K562 (cell line): ENCODE data around the gene ADI1. TPM values are rescaled to one million over a fixed set of nuclear protein-coding genes. Genes with fewer than 3 reads are reported as not detected.

ENCODE experiments used
- ATAC-seq: fragments of 200-7000 bp; cut with Tn5 transposase; 3 replicates; pipeline ENCODE4 v1.9.1; 2020; ENCODE audit warnings: moderate library complexity
- BruUV-seq: library from RNA; stranded (reverse); fragments of 400-500 nt; replicated peaks from 2 replicates; lab custom pipeline; 2021; lab: Mats Ljungman, UMichigan
- CTCF ChIA-PET: fragments of 300-600 bp; formaldehyde crosslinking; extraction: SDS; loops from one replicate; lab custom pipeline; 2021; ENCODE audit warnings: low intra/inter-chr PET ratio; lab: Yijun Ruan, JAX
- POLR2A ChIA-PET: fragments of 300-600, 350-650 bp; sonication (Branson Sonifier 250); formaldehyde crosslinking; extraction: SDS; loops from one replicate; lab custom pipeline; 2021; ENCODE audit warnings: antibody characterized with exemption, inconsistent platforms; lab: Yijun Ruan, JAX
- DNase-seq, 4 experiments: peaks; one replicate each; pipeline versions ENCODE4 v3.0.0 to v3.0.0-alpha.2; 2011 to 2018; ENCODE audit warnings: low spot score in 3 of 4, mixed read lengths in 3 of 4; ENCODE audit errors: extremely low read depth in 1 of 4
- FAIRE-seq: peaks from 2 replicates; lab custom pipeline; 2011; peaks lifted over from hg19 to GRCh38; lab: Jason Lieb, UNC
- H2AFZ ChIP-seq: 2 replicates; pipeline ENCODE4 v1.6.0; 2011; ENCODE audit warnings: low read depth, low read length, control low read depth, inconsistent platforms
- H3K27ac ChIP-seq: fragments of 200-600 bp; 3 replicates; pipeline ENCODE4 v1.8.0; 2011; ENCODE audit warnings: low read depth, mild to moderate bottlenecking, control low read depth, inconsistent platforms, low read length, moderate library complexity, mixed read lengths; ENCODE audit errors: extremely low read depth
- H3K27me3 ChIP-seq, 2 experiments: fragments of 300-600 bp in 1 of 2; 2 replicates in 1 of 2; 3 replicates in 1 of 2; pipeline versions ENCODE4 v1.6.0 to v1.8.0; 2011; ENCODE audit warnings: inconsistent platforms in 2 of 2, low read length in 2 of 2, mild to moderate bottlenecking in 1 of 2, mixed read lengths in 1 of 2, moderate library complexity in 1 of 2; ENCODE audit not compliant: control insufficient read depth in 2 of 2, insufficient read depth in 2 of 2
- H3K36me3 ChIP-seq: fragments of 300-600 bp; 3 replicates; pipeline ENCODE4 v1.8.0; 2011; ENCODE audit warnings: mild to moderate bottlenecking, low read length, inconsistent platforms; ENCODE audit not compliant: control insufficient read depth, insufficient read depth
- H3K4me1 ChIP-seq, 2 experiments: fragments of 200-600 bp in 1 of 2; replicated peaks in 1 of 2; 2 replicates in 1 of 2; 3 replicates in 1 of 2; pipeline versions ENCODE4 v1.5.1 to v1.8.0; 2011; ENCODE audit warnings: inconsistent platforms in 2 of 2, low read length in 2 of 2, mild to moderate bottlenecking in 1 of 2, mixed read lengths in 1 of 2, moderate library complexity in 1 of 2; ENCODE audit not compliant: control insufficient read depth in 2 of 2, insufficient read depth in 2 of 2
- H3K4me2 ChIP-seq: 2 replicates; pipeline ENCODE4 v1.6.1; 2011; ENCODE audit warnings: low read length, control low read depth, inconsistent platforms, mixed read lengths; ENCODE audit not compliant: insufficient read depth
- H3K4me3 ChIP-seq: fragments of 200-600 bp; sonication (generic), shearing (Covaris generic); 2 replicates; pipeline ENCODE4 v1.5.1; 2016; ENCODE audit warnings: control low read depth, inconsistent platforms
- H3K79me2 ChIP-seq: fragments of 200-600 bp; 3 replicates; pipeline ENCODE4 v1.8.0; 2011; ENCODE audit warnings: low read length, inconsistent platforms; ENCODE audit not compliant: control insufficient read depth, insufficient read depth
- H3K9ac ChIP-seq, 2 experiments: 2 replicates each; pipeline versions ENCODE4 v1.6.0 to v1.6.1; 2011; ENCODE audit warnings: low read depth in 2 of 2, low read length in 2 of 2, control low read depth in 1 of 2, inconsistent platforms in 1 of 2, mild to moderate bottlenecking in 1 of 2, mixed read lengths in 1 of 2; ENCODE audit not compliant: insufficient read depth in 1 of 2
- H3K9me1 ChIP-seq: one replicate; pipeline ENCODE4 v1.6.0; 2011; ENCODE audit warnings: inconsistent platforms, mild to moderate bottlenecking, low read length, moderate library complexity; ENCODE audit not compliant: control insufficient read depth, insufficient read depth
- H3K9me3 ChIP-seq: replicated peaks from 2 replicates; pipeline ENCODE4 v1.5.1; 2011; ENCODE audit warnings: low read depth, low read length, inconsistent platforms; ENCODE audit not compliant: control insufficient read depth, insufficient read depth
- H4K20me1 ChIP-seq: replicated peaks from 2 replicates; pipeline ENCODE4 v1.6.1; 2011; ENCODE audit warnings: low read length, inconsistent platforms, mixed read lengths; ENCODE audit not compliant: control insufficient read depth, insufficient read depth
- CREB3L1 ChIP-seq: fragments of 450-650 bp; IDR thresholded peaks from 2 replicates; pipeline ENCODE4 v1.6.1; 2014; ENCODE audit warnings: low read depth, mild to moderate bottlenecking, moderate library complexity, borderline replicate concordance
- HLTF ChIP-seq: fragments of 450-650 bp; IDR thresholded peaks from 2 replicates; pipeline ENCODE4 v1.6.1; 2016
- MCM7 ChIP-seq, 2 experiments: fragments of 450-650 bp; IDR thresholded peaks; 2 replicates each; pipeline ENCODE4 v1.6.1; 2016 to 2018
- MEF2A ChIP-seq: IDR thresholded peaks from 2 replicates; pipeline ENCODE4 v1.6.1; 2011; ENCODE audit warnings: low read depth, mild to moderate bottlenecking, low read length, moderate library complexity; ENCODE audit not compliant: control insufficient read depth
- POLR2AphosphoS2 ChIP-seq: IDR thresholded peaks from 2 replicates; pipeline ENCODE4 v1.6.1; 2012; ENCODE audit warnings: low read length, improper control_type of control experiment
- SAFB ChIP-seq: fragments of 200-400 bp; formaldehyde crosslinking; IDR thresholded peaks from 2 replicates; pipeline ENCODE4 v1.6.1; 2017; ENCODE audit warnings: low read depth, low read length, borderline replicate concordance
- SREBF2 ChIP-seq: sonication (generic); formaldehyde crosslinking; IDR thresholded peaks from 2 replicates; pipeline ENCODE4 v1.4.0; 2020; ENCODE audit warnings: mild to moderate bottlenecking, missing genetic modification reagents
- TAL1 ChIP-seq: fragments of 450-650 bp; IDR thresholded peaks from 2 replicates; pipeline ENCODE4 v1.6.1; 2016; ENCODE audit warnings: mild to moderate bottlenecking
- WGBS: fragments of 100-300 bp; shearing (Covaris generic); methylation state at CpG from one replicate; pipeline ENCODE4 v1.1.6; 2016; ENCODE audit warnings: low coverage, mixed read lengths; ENCODE audit not compliant: insufficient coverage; ENCODE audit errors: missing lambda C conversion rate; 5-methylcytosine and 5-hydroxymethylcytosine counted together
- in situ Hi-C: fragments of 300-500 bp; cut with MboI; formaldehyde crosslinking; loops from 4 replicates; pipeline ENCODE4 v1.15.0; 2018; ENCODE audit warnings: inconsistent platforms, mixed read lengths
- intact Hi-C: fragments of 100-400 bp; cut with micrococcal nuclease; formaldehyde crosslinking; loops from 2 replicates; pipeline ENCODE4 v1.14.2; 2022
- polyA plus RNA-seq, 8 experiments: library from polyadenylated mRNA; depleted of rRNA in 4 of 8; stranded (reverse) in 5 of 8; unstranded in 3 of 8; fragments of >200 nt; fragmentation: Nextera tagmentation in 2 of 8; fragmentation: Illumina TruSeq in 1 of 8; extraction: Ambion mirVana in 2 of 8; extraction: Trizol in 1 of 8; gene quantifications; 2 replicates each; pipeline versions ENCODE4 v1.2.1 to v1.2.3, GENCODE V29; 2011 to 2014; ENCODE audit warnings: inconsistent platforms in 1 of 8, missing spikeins in 1 of 8
- total RNA-seq, 7 experiments: library from RNA; depleted of rRNA in 6 of 7; stranded (reverse); fragments of >200 nt in 6 of 7; fragmentation: Illumina TruSeq in 2 of 7; extraction: Trizol in 2 of 7; gene quantifications; 2 replicates each; pipeline versions ENCODE4 v1.2.1 to v1.2.3, GENCODE V29; 2011 to 2021; ENCODE audit warnings: low replicate concordance in 1 of 7
- TF ChIP-seq, protein P1 (sequence below): sonication (generic); formaldehyde crosslinking; IDR thresholded peaks from 2 replicates; pipeline ENCODE4 v1.8.1; 2023; ENCODE audit warnings: mild to moderate bottlenecking, missing genetic modification reagents
- TF ChIP-seq, protein P2 (sequence below): fragments of 200-600 bp; sonication (generic); IDR thresholded peaks from one replicate; pipeline ENCODE4 v1.6.1; 2012; ENCODE audit warnings: mild to moderate bottlenecking, low read depth, low read length, inconsistent platforms

Gene ADI1
- total and polyA plus RNA-seq, 9 of the 15 experiments (the other 6 are each of a cell fraction or from before 2014, with no cell fraction given) = 6.1 to 51.0 (median 27.1) TPM

GRCh38 chr2:3485166-3485565, 34.2 kb downstream of the ADI1 start:
- BruUV-seq = no TSS peak
- CTCF ChIA-PET = no interaction called here
- no peak for TF ChIP-seq TAL1
- TF ChIP-seq CREB3L1 = no peak
- TF ChIP-seq POLR2AphosphoS2 = no peak
- TF ChIP-seq MEF2A = no peak
- TF ChIP-seq SAFB = no peak
- TF ChIP-seq SREBF2 (CRISPR knock-in tag) = no peak
- TF ChIP-seq, protein P1, sequence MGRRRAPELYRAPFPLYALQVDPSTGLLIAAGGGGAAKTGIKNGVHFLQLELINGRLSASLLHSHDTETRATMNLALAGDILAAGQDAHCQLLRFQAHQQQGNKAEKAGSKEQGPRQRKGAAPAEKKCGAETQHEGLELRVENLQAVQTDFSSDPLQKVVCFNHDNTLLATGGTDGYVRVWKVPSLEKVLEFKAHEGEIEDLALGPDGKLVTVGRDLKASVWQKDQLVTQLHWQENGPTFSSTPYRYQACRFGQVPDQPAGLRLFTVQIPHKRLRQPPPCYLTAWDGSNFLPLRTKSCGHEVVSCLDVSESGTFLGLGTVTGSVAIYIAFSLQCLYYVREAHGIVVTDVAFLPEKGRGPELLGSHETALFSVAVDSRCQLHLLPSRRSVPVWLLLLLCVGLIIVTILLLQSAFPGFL (CRISPR knock-in tag) = no peak
- TF ChIP-seq, protein P2, sequence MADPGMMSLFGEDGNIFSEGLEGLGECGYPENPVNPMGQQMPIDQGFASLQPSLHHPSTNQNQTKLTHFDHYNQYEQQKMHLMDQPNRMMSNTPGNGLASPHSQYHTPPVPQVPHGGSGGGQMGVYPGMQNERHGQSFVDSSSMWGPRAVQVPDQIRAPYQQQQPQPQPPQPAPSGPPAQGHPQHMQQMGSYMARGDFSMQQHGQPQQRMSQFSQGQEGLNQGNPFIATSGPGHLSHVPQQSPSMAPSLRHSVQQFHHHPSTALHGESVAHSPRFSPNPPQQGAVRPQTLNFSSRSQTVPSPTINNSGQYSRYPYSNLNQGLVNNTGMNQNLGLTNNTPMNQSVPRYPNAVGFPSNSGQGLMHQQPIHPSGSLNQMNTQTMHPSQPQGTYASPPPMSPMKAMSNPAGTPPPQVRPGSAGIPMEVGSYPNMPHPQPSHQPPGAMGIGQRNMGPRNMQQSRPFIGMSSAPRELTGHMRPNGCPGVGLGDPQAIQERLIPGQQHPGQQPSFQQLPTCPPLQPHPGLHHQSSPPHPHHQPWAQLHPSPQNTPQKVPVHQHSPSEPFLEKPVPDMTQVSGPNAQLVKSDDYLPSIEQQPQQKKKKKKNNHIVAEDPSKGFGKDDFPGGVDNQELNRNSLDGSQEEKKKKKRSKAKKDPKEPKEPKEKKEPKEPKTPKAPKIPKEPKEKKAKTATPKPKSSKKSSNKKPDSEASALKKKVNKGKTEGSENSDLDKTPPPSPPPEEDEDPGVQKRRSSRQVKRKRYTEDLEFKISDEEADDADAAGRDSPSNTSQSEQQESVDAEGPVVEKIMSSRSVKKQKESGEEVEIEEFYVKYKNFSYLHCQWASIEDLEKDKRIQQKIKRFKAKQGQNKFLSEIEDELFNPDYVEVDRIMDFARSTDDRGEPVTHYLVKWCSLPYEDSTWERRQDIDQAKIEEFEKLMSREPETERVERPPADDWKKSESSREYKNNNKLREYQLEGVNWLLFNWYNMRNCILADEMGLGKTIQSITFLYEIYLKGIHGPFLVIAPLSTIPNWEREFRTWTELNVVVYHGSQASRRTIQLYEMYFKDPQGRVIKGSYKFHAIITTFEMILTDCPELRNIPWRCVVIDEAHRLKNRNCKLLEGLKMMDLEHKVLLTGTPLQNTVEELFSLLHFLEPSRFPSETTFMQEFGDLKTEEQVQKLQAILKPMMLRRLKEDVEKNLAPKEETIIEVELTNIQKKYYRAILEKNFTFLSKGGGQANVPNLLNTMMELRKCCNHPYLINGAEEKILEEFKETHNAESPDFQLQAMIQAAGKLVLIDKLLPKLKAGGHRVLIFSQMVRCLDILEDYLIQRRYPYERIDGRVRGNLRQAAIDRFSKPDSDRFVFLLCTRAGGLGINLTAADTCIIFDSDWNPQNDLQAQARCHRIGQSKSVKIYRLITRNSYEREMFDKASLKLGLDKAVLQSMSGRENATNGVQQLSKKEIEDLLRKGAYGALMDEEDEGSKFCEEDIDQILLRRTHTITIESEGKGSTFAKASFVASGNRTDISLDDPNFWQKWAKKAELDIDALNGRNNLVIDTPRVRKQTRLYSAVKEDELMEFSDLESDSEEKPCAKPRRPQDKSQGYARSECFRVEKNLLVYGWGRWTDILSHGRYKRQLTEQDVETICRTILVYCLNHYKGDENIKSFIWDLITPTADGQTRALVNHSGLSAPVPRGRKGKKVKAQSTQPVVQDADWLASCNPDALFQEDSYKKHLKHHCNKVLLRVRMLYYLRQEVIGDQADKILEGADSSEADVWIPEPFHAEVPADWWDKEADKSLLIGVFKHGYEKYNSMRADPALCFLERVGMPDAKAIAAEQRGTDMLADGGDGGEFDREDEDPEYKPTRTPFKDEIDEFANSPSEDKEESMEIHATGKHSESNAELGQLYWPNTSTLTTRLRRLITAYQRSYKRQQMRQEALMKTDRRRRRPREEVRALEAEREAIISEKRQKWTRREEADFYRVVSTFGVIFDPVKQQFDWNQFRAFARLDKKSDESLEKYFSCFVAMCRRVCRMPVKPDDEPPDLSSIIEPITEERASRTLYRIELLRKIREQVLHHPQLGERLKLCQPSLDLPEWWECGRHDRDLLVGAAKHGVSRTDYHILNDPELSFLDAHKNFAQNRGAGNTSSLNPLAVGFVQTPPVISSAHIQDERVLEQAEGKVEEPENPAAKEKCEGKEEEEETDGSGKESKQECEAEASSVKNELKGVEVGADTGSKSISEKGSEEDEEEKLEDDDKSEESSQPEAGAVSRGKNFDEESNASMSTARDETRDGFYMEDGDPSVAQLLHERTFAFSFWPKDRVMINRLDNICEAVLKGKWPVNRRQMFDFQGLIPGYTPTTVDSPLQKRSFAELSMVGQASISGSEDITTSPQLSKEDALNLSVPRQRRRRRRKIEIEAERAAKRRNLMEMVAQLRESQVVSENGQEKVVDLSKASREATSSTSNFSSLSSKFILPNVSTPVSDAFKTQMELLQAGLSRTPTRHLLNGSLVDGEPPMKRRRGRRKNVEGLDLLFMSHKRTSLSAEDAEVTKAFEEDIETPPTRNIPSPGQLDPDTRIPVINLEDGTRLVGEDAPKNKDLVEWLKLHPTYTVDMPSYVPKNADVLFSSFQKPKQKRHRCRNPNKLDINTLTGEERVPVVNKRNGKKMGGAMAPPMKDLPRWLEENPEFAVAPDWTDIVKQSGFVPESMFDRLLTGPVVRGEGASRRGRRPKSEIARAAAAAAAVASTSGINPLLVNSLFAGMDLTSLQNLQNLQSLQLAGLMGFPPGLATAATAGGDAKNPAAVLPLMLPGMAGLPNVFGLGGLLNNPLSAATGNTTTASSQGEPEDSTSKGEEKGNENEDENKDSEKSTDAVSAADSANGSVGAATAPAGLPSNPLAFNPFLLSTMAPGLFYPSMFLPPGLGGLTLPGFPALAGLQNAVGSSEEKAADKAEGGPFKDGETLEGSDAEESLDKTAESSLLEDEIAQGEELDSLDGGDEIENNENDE = no peak
- no peak for TF ChIP-seq MCM7 (IDR thresholded peaks at IDR 0.05)
- TF ChIP-seq HLTF = no peak

More at GRCh38 chr2:3485166-3485565, 34.2 kb downstream of the ADI1 start:
- in situ Hi-C loops = no loop called here
- Histone ChIP-seq H3K9ac (no peak overlapping the region), H3K27ac (no peak overlapping the region), H3K4me1 (peaks cover 0 to 25% of the 10 kb centered on the region in 2 experiments; a peak in 2 of 5 replicates), H3K9me3 (peaks cover 1% of the 10 kb centered on the region), H3K27me3 (no peaks in the 10 kb centered on the region), H3K79me2 (no peaks in the 10 kb centered on the region), H3K4me3 (no peak overlapping the region), H4K20me1 (no peaks in the 10 kb centered on the region), H3K36me3 (no peaks in the 10 kb centered on the region; the same call in 1 of the 3 replicates), H3K4me2 (no peak overlapping the region), H3K9me1 (no peaks in the 10 kb centered on the region), H2AFZ (no peak overlapping the region)
- FAIRE-seq (no peak), ATAC-seq (no peak), DNase-seq (no peak)
- intact Hi-C loops = no loop called here
- POLR2A ChIA-PET = no interaction called here
- 88% methylated on average over 5 of the region's 11 CpGs for WGBS
